CD8-positive, alpha-beta memory T cell (primary cell): ENCODE results near the gene PSTPIP2. TPM values are rescaled to one million over a fixed set of nuclear protein-coding genes. Genes with fewer than 3 reads are reported as not detected.

Experiments used
- CTCF ChIA-PET: fragments of 350-600 bp; sonication (Branson Sonifier 250); formaldehyde crosslinking; loops from one replicate; lab custom pipeline; 2021; ENCODE audit warnings: antibody characterized with exemption; lab: Charles Lee
- POLR2A ChIA-PET: fragments of 350-600 bp; sonication (Branson Sonifier 250); formaldehyde crosslinking; loops from one replicate; lab custom pipeline; 2021; ENCODE audit warnings: antibody characterized with exemption; lab: Charles Lee
- DNase-seq, 5 donors: peaks; one replicate each; pipeline versions ENCODE4 v3.0.0 to v3.0.0-alpha.2; 2020 to 2022; ENCODE audit warnings: mixed read lengths in 1 of 5
- H3K27ac ChIP-seq: one replicate; pipeline ENCODE4 v1.7.0; 2013; ENCODE audit warnings: low read depth, mild to moderate bottlenecking, low read length, moderate library complexity
- H3K27me3 ChIP-seq: 2 replicates; pipeline ENCODE4 v1.7.0; 2013; ENCODE audit warnings: low read length, mild to moderate bottlenecking; ENCODE audit not compliant: insufficient read depth, poor library complexity, severe bottlenecking
- H3K36me3 ChIP-seq: 2 replicates; pipeline ENCODE4 v1.7.0; 2013; ENCODE audit warnings: mild to moderate bottlenecking, low read length, moderate library complexity; ENCODE audit not compliant: insufficient read depth
- H3K4me1 ChIP-seq: 2 replicates; pipeline ENCODE4 v1.7.0; 2013; ENCODE audit warnings: mild to moderate bottlenecking, low read length, moderate library complexity; ENCODE audit not compliant: insufficient read depth
- H3K4me3 ChIP-seq: 2 replicates; pipeline ENCODE4 v1.7.0; 2013; ENCODE audit warnings: mild to moderate bottlenecking, low read length
- H3K9me3 ChIP-seq: 2 replicates; pipeline ENCODE4 v1.7.0; 2013; ENCODE audit warnings: mild to moderate bottlenecking, low read length
- H3K27ac Mint-ChIP-seq, 8 donors: one replicate each; pipeline ENCODE4 v1.8.0; 2020 to 2021; ENCODE audit warnings: mixed read lengths in 8 of 8, mild to moderate bottlenecking in 6 of 8, inconsistent platforms in 3 of 8, moderate library complexity in 3 of 8
- H3K27me3 Mint-ChIP-seq, 2 donors: one replicate each; pipeline ENCODE4 v1.8.0; 2020 to 2021; ENCODE audit warnings: mixed read lengths in 2 of 2, mild to moderate bottlenecking in 1 of 2, moderate library complexity in 1 of 2
- H3K36me3 Mint-ChIP-seq, 3 donors: one replicate each; pipeline ENCODE4 v1.8.0; 2020 to 2021; ENCODE audit warnings: mixed read lengths in 3 of 3, inconsistent platforms in 1 of 3, mild to moderate bottlenecking in 1 of 3
- H3K4me1 Mint-ChIP-seq, 3 donors: one replicate each; pipeline ENCODE4 v1.8.0; 2020 to 2021; ENCODE audit warnings: mixed read lengths in 3 of 3, inconsistent platforms in 1 of 3, mild to moderate bottlenecking in 1 of 3
- H3K4me3 Mint-ChIP-seq, 7 donors: one replicate each; pipeline ENCODE4 v1.8.0; 2020 to 2021; ENCODE audit warnings: mixed read lengths in 7 of 7, mild to moderate bottlenecking in 6 of 7, moderate library complexity in 4 of 7, inconsistent platforms in 2 of 7
- H3K9me3 Mint-ChIP-seq, 5 donors: one replicate each; pipeline ENCODE4 v1.8.0; 2020 to 2022; ENCODE audit warnings: mixed read lengths in 5 of 5, mild to moderate bottlenecking in 3 of 5, moderate library complexity in 2 of 5, inconsistent platforms in 1 of 5
- polyA plus RNA-seq: library from polyadenylated mRNA; unstranded; fragments of 300-500 nt; fragmentation: Illumina TruSeq; gene quantifications from one replicate; pipeline ENCODE4 v1.2.3, GENCODE V29; 2021
- total RNA-seq, 2 experiments: library from RNA; stranded (reverse); gene quantifications; one replicate each; pipeline ENCODE4 v1.2.3, GENCODE V29; 2021

The PSTPIP2 gene
- total and polyA plus RNA-seq, 3 experiments from 2014 or later: 11.0 to 25.3 (median 24.9) TPM

DNA sequence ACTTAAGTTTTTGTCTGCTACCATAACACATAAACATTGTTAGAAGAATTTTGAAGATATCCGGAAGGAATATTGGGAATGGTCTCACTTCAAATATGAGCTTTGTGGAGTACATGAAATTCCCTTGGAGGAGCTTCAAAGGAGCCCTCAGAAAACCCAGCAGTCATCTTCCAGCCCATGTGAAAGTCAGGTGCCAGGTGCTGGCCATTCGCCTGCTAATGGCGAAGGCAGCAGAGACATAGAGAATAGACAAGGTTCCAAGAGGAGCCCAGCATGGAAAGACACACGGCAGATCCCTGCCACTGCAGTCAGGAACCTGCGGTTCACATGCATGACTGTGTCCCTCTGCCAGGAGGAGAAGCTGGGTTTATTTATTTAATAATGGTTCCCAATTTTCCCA, 64.9 kb downstream of the PSTPIP2 start:
- H3K27me3 Mint-ChIP-seq: no peaks in the 10 kb centered on the region
- POLR2A ChIA-PET: no interaction called here
- no peak overlapping the region for H3K4me3 Mint-ChIP-seq
- no peaks in the 10 kb centered on the region for H3K4me1 ChIP-seq
- H3K9me3 Mint-ChIP-seq: peaks cover 0 to 8% (median 2%) of the 10 kb centered on the region in 5 donors
- no peak for DNase-seq
- CTCF ChIA-PET: interaction anchor here (0.7 kb wide), 1 partner anchor 12 kb away, joined by 3 read pairs; no protein-coding TSS in a partner anchor
- H3K36me3 Mint-ChIP-seq: peaks cover 7 to 22% (median 21%) of the 10 kb centered on the region in 3 donors
- H3K4me3 ChIP-seq: no peak overlapping the region
- H3K27ac ChIP-seq: no peak overlapping the region
- H3K4me1 Mint-ChIP-seq: peaks cover 1 to 10% (median 7%) of the 10 kb centered on the region in 3 donors
- no peaks in the 10 kb centered on the region for H3K36me3 ChIP-seq
- H3K27ac Mint-ChIP-seq: no peak overlapping the region
- no peaks in the 10 kb centered on the region for H3K27me3 ChIP-seq
- peaks cover 4% of the 10 kb centered on the region for H3K9me3 ChIP-seq

GRCh38 chr18:46002934-46003333, 69.1 kb downstream of the PSTPIP2 start:
- no peaks in the 10 kb centered on the region for H3K27me3 ChIP-seq
- H3K4me3 ChIP-seq: no peak overlapping the region
- H3K9me3 ChIP-seq: peaks cover 7% of the 10 kb centered on the region
- no peak overlapping the region for H3K4me3 Mint-ChIP-seq
- H3K9me3 Mint-ChIP-seq: peaks cover 0 to 11% (median 2%) of the 10 kb centered on the region in 5 donors
- CTCF ChIA-PET: interaction anchor here (1.0 kb wide), 1 partner anchor 70 kb away, joined by 3 read pairs; no protein-coding TSS in a partner anchor
- no peak for DNase-seq
- H3K27ac Mint-ChIP-seq: no peak overlapping the region
- POLR2A ChIA-PET: no interaction called here
- H3K27me3 Mint-ChIP-seq: no peaks in the 10 kb centered on the region
- no peak overlapping the region for H3K27ac ChIP-seq
- H3K4me1 Mint-ChIP-seq: peaks cover 32 to 45% (median 33%) of the 10 kb centered on the region in 3 donors
- no peaks in the 10 kb centered on the region for H3K36me3 ChIP-seq
- H3K4me1 ChIP-seq: peaks cover 28% of the 10 kb centered on the region
- H3K36me3 Mint-ChIP-seq: peaks cover 2 to 17% (median 3%) of the 10 kb centered on the region in 3 donors

DNA sequence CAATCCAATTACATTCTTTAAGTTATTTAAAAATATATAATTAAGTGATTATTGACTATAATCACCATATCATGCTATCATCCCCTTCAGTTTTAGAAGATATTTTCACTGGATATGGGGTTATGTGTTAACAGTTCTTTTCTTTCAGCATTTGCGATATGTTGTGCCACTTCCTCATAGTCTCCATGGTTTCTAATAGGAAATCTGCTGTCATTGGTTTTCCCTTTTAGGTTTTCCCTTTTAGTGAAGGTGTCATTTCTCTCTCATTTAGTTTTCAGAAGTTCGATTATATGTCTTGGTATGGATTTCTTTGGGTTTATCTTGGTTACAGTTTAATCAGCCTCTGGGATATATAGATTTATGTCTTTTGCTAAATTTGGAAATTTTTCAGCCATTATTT, 70.2 kb downstream of the PSTPIP2 start:
- ChIA-PET POLR2A (no interaction called here), CTCF (interaction anchor here (1.0 kb wide), 1 partner anchor 71 kb away, joined by 3 read pairs; no protein-coding TSS in a partner anchor)
- H3K4me1 Mint-ChIP-seq: peaks cover 37 to 49% (median 41%) of the 10 kb centered on the region in 3 donors
- no peak overlapping the region for H3K27ac ChIP-seq
- no peak overlapping the region for H3K4me3 ChIP-seq
- H3K27me3 Mint-ChIP-seq: no peaks in the 10 kb centered on the region
- no peak for DNase-seq
- no peaks in the 10 kb centered on the region for H3K27me3 ChIP-seq
- H3K27ac Mint-ChIP-seq: no peak overlapping the region
- peaks cover 2 to 17% (median 3%) of the 10 kb centered on the region in 3 donors for H3K36me3 Mint-ChIP-seq
- no peak overlapping the region for H3K4me3 Mint-ChIP-seq
- H3K9me3 ChIP-seq: peaks cover 7% of the 10 kb centered on the region
- H3K36me3 ChIP-seq: no peaks in the 10 kb centered on the region
- H3K9me3 Mint-ChIP-seq: peaks cover 0 to 11% (median 2%) of the 10 kb centered on the region in 5 donors
- H3K4me1 ChIP-seq: peaks cover 35% of the 10 kb centered on the region

GRCh38 chr18:46001074-46001473, 71.0 kb downstream of the PSTPIP2 start:
- H3K9me3 ChIP-seq: peaks cover 7% of the 10 kb centered on the region
- no peak overlapping the region for H3K27ac ChIP-seq
- peaks cover 38% of the 10 kb centered on the region for H3K4me1 ChIP-seq
- peak overlapping the region in 5 of 7 donors; percentile 4 to 55 (median 9) for H3K4me3 Mint-ChIP-seq
- ChIA-PET POLR2A (no interaction called here), CTCF (no interaction called here)
- no peaks in the 10 kb centered on the region for H3K27me3 ChIP-seq
- peak overlapping the region in 3 of 8 donors; percentile 1 to 59 (median 5) for H3K27ac Mint-ChIP-seq
- peaks cover 39 to 49% (median 46%) of the 10 kb centered on the region in 3 donors for H3K4me1 Mint-ChIP-seq
- H3K4me3 ChIP-seq: no peak overlapping the region
- H3K36me3 ChIP-seq: no peaks in the 10 kb centered on the region
- no peaks in the 10 kb centered on the region for H3K27me3 Mint-ChIP-seq
- H3K36me3 Mint-ChIP-seq: peaks cover 2 to 17% (median 3%) of the 10 kb centered on the region in 3 donors
- H3K9me3 Mint-ChIP-seq: peaks cover 0 to 11% (median 2%) of the 10 kb centered on the region in 5 donors
- no peak for DNase-seq

DNA sequence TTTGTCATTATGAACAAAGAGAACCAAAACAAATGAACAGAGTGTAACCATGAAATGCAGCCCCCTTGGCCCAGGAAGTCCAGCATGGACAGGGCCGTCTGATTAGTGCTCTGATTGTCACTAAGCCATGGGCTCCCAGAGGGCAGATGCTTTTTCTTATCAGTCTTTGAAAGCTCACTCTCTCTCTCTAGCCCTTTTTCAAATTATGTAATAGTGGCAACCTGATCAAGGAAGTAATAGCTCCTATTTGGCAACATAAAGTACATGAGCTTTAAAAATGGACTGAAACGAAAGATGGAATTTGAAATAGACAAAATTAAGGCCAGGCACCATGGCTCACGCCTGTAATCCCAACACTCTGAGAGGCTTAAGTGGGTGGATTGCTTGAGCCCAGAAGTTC, 72.5 kb downstream of the PSTPIP2 start:
- Histone ChIP-seq H3K9me3 (peaks cover 7% of the 10 kb centered on the region), H3K27me3 (no peaks in the 10 kb centered on the region), H3K36me3 (no peaks in the 10 kb centered on the region), H3K4me1 (peaks cover 38% of the 10 kb centered on the region), H3K27ac (no peak overlapping the region), H3K4me3 (no peak overlapping the region)
- peaks cover 39 to 50% (median 49%) of the 10 kb centered on the region in 3 donors for H3K4me1 Mint-ChIP-seq
- peaks cover 3 to 17% (median 3%) of the 10 kb centered on the region in 3 donors for H3K36me3 Mint-ChIP-seq
- POLR2A ChIA-PET: interaction anchor here (1.0 kb wide), 1 partner anchor 74 kb away, joined by 3 read pairs; no protein-coding TSS in a partner anchor
- no peaks in the 10 kb centered on the region for H3K27me3 Mint-ChIP-seq
- CTCF ChIA-PET: interaction anchor here (1.2 kb wide), 1 partner anchor 74 kb away, joined by 4 read pairs; no protein-coding TSS in a partner anchor
- H3K9me3 Mint-ChIP-seq: peaks cover 0 to 11% (median 2%) of the 10 kb centered on the region in 5 donors
- H3K27ac Mint-ChIP-seq: peak overlapping the region in 6 of 8 donors; percentile 69 to 98 (median 81)
- DNase-seq: no peak
- peak overlapping the region in 2 of 7 donors; percentile 8 to 28 for H3K4me3 Mint-ChIP-seq

GRCh38 chr18:45998244-45998643, 73.8 kb downstream of the PSTPIP2 start:
- DNase-seq: peak in 1 of 5 donors; percentile 9
- H3K4me3 Mint-ChIP-seq: peak overlapping the region; percentile 26 to 76 (median 68)
- Histone ChIP-seq H3K4me3 (peak overlapping the region; percentile 44), H3K9me3 (peaks cover 7% of the 10 kb centered on the region), H3K4me1 (peaks cover 38% of the 10 kb centered on the region), H3K36me3 (no peaks in the 10 kb centered on the region), H3K27ac (no peak overlapping the region), H3K27me3 (no peaks in the 10 kb centered on the region)
- POLR2A ChIA-PET: interaction anchor here (0.8 kb wide), 1 partner anchor 72 kb away, joined by 3 read pairs; no protein-coding TSS in a partner anchor
- H3K27ac Mint-ChIP-seq: peak overlapping the region; percentile 69 to 98 (median 88)
- no peaks in the 10 kb centered on the region for H3K27me3 Mint-ChIP-seq
- peaks cover 5 to 17% (median 5%) of the 10 kb centered on the region in 3 donors for H3K36me3 Mint-ChIP-seq
- H3K9me3 Mint-ChIP-seq: peaks cover 0 to 11% (median 2%) of the 10 kb centered on the region in 5 donors
- H3K4me1 Mint-ChIP-seq: peaks cover 39 to 50% (median 49%) of the 10 kb centered on the region in 3 donors
- CTCF ChIA-PET: interaction anchor here (0.7 to 1.1 kb wide), 4 partner anchors 24 to 333 kb away, joined by 3 to 4 read pairs (median 3); no protein-coding TSS in a partner anchor

DNA sequence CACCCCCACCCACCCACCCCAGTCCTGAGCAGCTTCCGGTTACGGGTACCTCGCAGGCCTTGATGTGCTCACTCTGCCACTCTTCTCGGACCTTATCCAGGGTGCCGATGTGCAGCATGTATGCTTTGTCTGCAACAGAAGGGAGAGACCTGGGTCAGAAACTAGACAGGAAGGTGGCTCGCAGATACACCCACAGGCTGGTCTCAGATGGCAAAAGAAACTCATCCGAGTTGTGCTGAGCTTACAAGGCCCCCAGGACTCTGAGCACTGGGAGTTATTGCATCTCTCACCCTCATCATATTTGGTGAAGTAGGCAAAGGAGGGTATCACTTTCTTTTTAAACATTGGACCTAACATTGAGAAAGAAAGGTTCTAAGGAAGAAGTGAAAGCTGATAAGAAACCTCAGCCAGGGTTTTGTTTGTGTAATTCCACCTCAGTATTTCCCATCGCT, 74.3 kb downstream of the PSTPIP2 start:
- H3K4me3 Mint-ChIP-seq: peak overlapping the region; percentile 26 to 76 (median 68)
- Histone ChIP-seq H3K9me3 (peaks cover 7% of the 10 kb centered on the region), H3K27me3 (no peaks in the 10 kb centered on the region), H3K4me3 (peak overlapping the region; percentile 44), H3K36me3 (no peaks in the 10 kb centered on the region), H3K4me1 (peaks cover 38% of the 10 kb centered on the region), H3K27ac (no peak overlapping the region)
- DNase-seq: peak in 1 of 5 donors; percentile 23
- peaks cover 0 to 9% (median 2%) of the 10 kb centered on the region in 5 donors for H3K9me3 Mint-ChIP-seq
- peaks cover 36 to 50% (median 45%) of the 10 kb centered on the region in 3 donors for H3K4me1 Mint-ChIP-seq
- CTCF ChIA-PET: interaction anchor here (0.7 to 1.1 kb wide), 3 partner anchors 23 to 80 kb away, joined by 3 to 4 read pairs (median 3); no protein-coding TSS in a partner anchor
- POLR2A ChIA-PET: interaction anchor here (0.8 kb wide), 1 partner anchor 72 kb away, joined by 3 read pairs; no protein-coding TSS in a partner anchor
- no peaks in the 10 kb centered on the region for H3K27me3 Mint-ChIP-seq
- peaks cover 4 to 14% (median 5%) of the 10 kb centered on the region in 3 donors for H3K36me3 Mint-ChIP-seq
- peak overlapping the region; percentile 69 to 98 (median 88) for H3K27ac Mint-ChIP-seq

GRCh38 chr18:45995461-45995860, 76.6 kb downstream of the PSTPIP2 start:
- POLR2A ChIA-PET: no interaction called here
- peaks cover 21 to 36% (median 25%) of the 10 kb centered on the region in 3 donors for H3K4me1 Mint-ChIP-seq
- H3K36me3 ChIP-seq: no peaks in the 10 kb centered on the region
- no peak overlapping the region for H3K27ac ChIP-seq
- no peak overlapping the region for H3K4me3 Mint-ChIP-seq
- CTCF ChIA-PET: interaction anchor here (0.8 kb wide), 1 partner anchor 78 kb away, joined by 3 read pairs; no protein-coding TSS in a partner anchor
- no peak overlapping the region for H3K4me3 ChIP-seq
- H3K9me3 ChIP-seq: no peaks in the 10 kb centered on the region
- no peaks in the 10 kb centered on the region for H3K9me3 Mint-ChIP-seq
- DNase-seq: no peak
- peaks cover 30% of the 10 kb centered on the region for H3K4me1 ChIP-seq
- H3K27ac Mint-ChIP-seq: no peak overlapping the region
- no peaks in the 10 kb centered on the region for H3K27me3 ChIP-seq
- no peaks in the 10 kb centered on the region for H3K27me3 Mint-ChIP-seq
- peaks cover 4 to 8% (median 7%) of the 10 kb centered on the region in 3 donors for H3K36me3 Mint-ChIP-seq
